HEK293 (cell line): ENCODE data around the gene UGT2A2.

Experiments used
- CTCF ChIP-seq: fragments of 450-650 bp; formaldehyde crosslinking; IDR thresholded peaks from 2 replicates; pipeline ENCODE4 v1.5.1; 2016; ENCODE audit warnings: missing biosample characterization, missing genetic modification characterization
- ELK4 ChIP-seq: IDR thresholded peaks from 2 replicates; pipeline ENCODE4 v1.6.1; 2011; ENCODE audit warnings: mild to moderate bottlenecking, low read depth, low read length, borderline replicate concordance
- MEIS1 ChIP-seq: sonication (generic); formaldehyde crosslinking; IDR thresholded peaks from 2 replicates; pipeline ENCODE4 v1.8.1; 2022; ENCODE audit warnings: missing genetic modification reagents, mild to moderate bottlenecking, borderline replicate concordance
- PRDM2 ChIP-seq: fragments of 450-650 bp; formaldehyde crosslinking; IDR thresholded peaks from 2 replicates; pipeline ENCODE4 v1.5.1; 2016; ENCODE audit warnings: missing biosample characterization, missing genetic modification characterization, borderline replicate concordance
- TCF7L2 ChIP-seq: IDR thresholded peaks from 2 replicates; pipeline ENCODE4 v1.6.1; 2011; ENCODE audit warnings: low read depth, mild to moderate bottlenecking, inconsistent platforms, low read length, moderate library complexity, borderline replicate concordance
- TRIM28 ChIP-seq: IDR thresholded peaks from 2 replicates; pipeline ENCODE4 v1.6.1; 2011; ENCODE audit warnings: low read length, control low read depth, borderline replicate concordance
- YY1 ChIP-seq: fragments of 450-650 bp; formaldehyde crosslinking; IDR thresholded peaks from 2 replicates; pipeline ENCODE4 v1.5.1; 2018; ENCODE audit warnings: missing biosample characterization, missing genetic modification characterization
- ZBTB1 ChIP-seq: fragments of 450-650 bp; formaldehyde crosslinking; IDR thresholded peaks from 2 replicates; pipeline ENCODE4 v1.5.1; 2016; ENCODE audit warnings: missing biosample characterization, missing genetic modification characterization
- ZFP41 ChIP-seq: fragments of 450-650 bp; formaldehyde crosslinking; IDR thresholded peaks from 2 replicates; pipeline ENCODE4 v1.5.1; 2016; ENCODE audit warnings: missing biosample characterization, missing genetic modification characterization, borderline replicate concordance

GRCh38 chr4:69610484-69610883, 29.0 kb downstream of the UGT2A2 start:
- TF ChIP-seq PRDM2 (tag by site-specific recombination) (no peak), CTCF (no peak), MEIS1 (CRISPR knock-in tag) (no peak), ZBTB1 (tag by site-specific recombination) (no peak), YY1 (tag by site-specific recombination) (no peak), TRIM28 (no peak), ZFP41 (no peak), TCF7L2 (no peak), ELK4 (no peak)
